Activated CD8-positive, alpha-beta memory T cell treated with anti-CD3 and anti-CD28 coated beads, Interleukin-2, amount 50 U/mL, for 48 hours (primary cell): Measurements from ENCODE around the gene FKBP2.

Experiments used
- DNase-seq: peaks from one replicate; pipeline ENCODE4 v3.0.0-alpha.2; 2020

The FKBP2 gene

GRCh38 chr11:64250415-64251015 is 9.6 kb downstream of the FKBP2 start:
- no peak for DNase-seq

DNA sequence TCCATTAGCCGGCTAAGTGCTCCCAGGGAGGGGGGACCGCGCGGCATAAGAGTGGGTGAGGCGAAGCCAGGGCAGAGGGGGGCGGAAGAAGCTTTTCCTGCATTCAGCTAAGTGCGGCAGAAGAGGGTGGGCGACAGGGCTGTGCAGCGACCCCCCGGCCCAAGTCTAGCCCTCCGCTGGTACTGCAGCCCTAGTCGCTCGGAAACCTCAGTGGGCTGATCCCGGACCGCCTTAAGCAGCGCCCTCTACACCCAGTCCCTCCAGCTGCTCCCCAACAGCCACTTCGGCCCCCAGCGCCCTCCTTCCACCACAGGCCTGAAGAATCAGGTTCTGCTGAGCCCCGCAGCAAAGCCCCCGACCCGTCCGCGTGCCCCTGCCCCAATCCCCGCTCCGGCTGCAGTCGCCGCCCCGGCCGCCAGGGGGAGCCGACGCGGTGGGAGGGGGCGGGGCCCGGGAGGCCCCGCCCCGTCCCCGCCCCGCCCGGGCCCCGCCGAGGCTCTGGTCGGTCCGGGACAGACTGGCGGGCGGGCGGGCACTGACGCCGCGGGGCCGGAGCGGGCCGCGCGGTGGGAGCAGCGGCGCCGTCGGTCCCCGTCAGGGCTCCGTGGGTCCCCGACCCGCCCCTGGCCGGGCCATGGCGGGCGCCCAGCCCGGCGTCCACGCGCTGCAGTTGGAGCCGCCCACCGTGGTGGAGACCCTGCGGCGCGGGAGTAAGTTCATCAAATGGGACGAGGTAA is 10.3 kb downstream of the FKBP2 start, which contains the start of gene PLCB3:
Gene PLCB3, plus strand, starts transcription at position 515 of the 737 bp plus-strand sequence. Its CDS starts 120 bp downstream, at position 635.
- DNase-seq: peak; percentile 91

DNA sequence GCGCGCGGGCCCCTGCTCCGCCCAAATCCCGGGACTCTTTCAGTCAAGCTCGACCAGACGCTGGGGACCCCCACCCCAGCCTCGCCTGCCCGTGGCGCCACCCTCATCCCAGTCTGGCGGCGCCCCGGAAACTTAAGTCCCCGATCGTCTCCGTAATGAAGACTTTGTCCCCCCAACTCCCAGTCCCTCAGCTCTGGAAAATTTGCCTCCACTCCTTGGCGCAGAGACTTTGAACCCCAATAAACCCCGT is 10.8 kb downstream of the FKBP2 start:
- no peak for DNase-seq

GRCh38 chr11:64252003-64252872 is 11.3 kb downstream of the FKBP2 start:
- DNase-seq: no peak

DNA sequence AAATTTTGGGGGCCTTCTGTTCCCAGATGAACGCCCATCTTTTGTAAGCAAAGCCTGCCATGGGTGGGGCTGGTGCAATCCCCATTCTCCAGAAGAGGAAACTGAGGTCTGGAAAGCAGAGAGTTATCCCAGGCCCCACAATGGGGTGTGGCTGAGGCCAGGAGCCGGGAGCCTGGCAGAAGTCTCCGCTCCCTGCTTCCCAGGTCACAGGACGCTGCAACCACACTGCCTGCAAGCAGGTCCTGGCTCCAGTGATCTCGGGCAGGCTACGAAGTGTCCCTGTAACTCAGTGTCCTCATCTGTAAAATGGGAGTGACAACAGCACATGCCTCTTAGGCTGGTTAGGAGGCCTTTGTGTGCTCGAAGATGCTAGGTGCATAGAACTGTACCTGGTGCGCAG is 12.1 kb downstream of the FKBP2 start:
- no peak for DNase-seq

GRCh38 chr11:64253481-64253880 is 12.6 kb downstream of the FKBP2 start:
- DNase-seq: no peak

- DNase-seq: no peak
Measured at GRCh38 chr11:64254326-64254725, 13.4 kb downstream of the FKBP2 start.

DNA sequence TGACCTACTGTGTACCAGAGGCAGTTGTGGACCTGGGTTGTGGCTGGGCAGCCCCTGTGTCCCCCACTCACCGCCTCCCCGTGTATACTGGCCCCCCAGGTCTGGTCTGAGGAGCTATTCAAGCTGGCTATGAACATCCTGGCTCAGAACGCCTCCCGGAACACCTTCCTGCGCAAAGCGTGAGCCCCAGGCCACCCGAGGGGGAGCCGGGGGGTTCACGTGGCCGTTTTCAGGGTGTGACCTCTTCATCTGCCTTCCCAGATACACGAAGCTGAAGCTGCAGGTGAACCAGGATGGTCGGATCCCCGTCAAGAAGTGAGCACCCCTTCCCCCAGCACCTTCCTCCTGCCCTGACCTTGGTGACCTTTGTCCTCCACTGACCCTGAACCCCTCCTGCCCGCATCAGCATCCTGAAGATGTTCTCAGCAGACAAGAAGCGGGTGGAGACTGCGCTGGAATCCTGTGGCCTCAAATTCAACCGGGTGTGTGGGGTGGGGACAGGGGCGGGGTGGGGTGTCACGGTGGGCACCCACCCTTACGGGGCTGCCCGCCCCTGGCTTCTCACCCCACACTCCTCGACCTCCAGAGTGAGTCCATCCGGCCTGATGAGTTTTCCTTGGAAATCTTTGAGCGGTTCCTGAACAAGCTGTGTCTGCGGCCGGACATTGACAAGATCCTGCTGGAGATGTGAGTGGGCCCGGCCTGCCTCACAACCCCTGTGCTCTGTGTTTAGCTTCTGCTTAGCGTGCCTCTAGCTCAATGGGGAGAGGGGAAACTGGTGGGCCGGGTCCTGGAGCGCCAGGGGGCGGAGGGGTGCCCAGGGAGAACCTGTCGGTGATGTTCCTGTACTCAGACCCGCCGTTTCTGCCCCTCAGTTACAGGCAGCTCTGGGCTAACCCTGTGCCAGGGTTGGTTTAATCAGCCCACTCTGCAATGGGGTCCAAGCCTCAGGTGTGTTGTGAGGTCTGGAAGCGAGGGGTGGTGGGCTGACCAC is 14.5 kb downstream of the FKBP2 start:
- DNase-seq: no peak

- DNase-seq: no peak
Measured at GRCh38 chr11:64256300-64256699, 15.4 kb downstream of the FKBP2 start.

DNA sequence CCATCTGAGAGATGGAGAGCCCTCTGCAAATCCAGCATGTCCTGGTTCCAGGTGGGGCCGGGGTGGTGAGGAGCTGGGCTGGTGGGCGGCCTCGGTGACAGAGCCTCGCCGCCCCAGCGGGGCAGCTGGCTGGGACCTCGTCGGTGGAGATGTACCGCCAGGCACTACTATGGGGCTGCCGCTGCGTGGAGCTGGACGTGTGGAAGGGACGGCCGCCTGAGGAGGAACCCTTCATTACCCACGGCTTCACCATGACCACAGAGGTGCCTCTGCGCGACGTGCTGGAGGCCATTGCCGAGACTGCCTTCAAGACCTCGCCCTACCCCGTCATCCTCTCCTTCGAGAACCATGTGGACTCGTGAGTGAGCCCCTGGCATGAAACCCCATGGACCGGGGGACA is 17.5 kb downstream of the FKBP2 start:
- no peak for DNase-seq

GRCh38 chr11:64258946-64259532 is 18.1 kb downstream of the FKBP2 start:
- no peak for DNase-seq

- DNase-seq: no peak
Measured at GRCh38 chr11:64259533-64260067, 18.7 kb downstream of the FKBP2 start.

DNA sequence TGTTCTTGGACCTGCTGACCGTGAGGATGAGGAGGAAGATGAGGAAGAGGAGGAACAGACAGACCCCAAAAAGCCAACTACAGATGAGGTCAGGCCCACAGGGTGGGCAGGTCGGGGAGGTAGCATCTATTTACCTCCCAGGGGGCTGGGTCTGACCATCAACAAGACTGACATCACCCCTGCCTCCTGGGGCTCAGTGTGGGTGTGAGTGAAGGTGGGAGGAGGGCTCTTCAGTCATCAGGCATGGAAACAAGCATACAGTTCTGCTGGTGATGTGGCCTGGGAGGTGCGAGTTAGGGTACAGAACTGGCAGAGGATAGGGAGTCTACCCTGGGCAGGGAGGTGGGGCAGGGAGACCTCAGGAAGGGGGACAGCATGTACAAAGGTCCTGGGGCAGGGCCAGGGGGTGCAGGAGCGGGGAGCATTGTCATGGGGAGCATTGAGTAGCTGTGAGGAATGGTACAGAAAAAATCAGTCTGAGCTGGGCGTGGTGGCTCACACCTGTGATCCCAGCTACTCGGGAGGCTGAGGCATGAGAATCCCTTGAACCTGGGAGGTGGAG is 19.3 kb downstream of the FKBP2 start:
- DNase-seq: no peak

- DNase-seq: no peak
Measured at GRCh38 chr11:64261556-64262080, 20.7 kb downstream of the FKBP2 start.

DNA sequence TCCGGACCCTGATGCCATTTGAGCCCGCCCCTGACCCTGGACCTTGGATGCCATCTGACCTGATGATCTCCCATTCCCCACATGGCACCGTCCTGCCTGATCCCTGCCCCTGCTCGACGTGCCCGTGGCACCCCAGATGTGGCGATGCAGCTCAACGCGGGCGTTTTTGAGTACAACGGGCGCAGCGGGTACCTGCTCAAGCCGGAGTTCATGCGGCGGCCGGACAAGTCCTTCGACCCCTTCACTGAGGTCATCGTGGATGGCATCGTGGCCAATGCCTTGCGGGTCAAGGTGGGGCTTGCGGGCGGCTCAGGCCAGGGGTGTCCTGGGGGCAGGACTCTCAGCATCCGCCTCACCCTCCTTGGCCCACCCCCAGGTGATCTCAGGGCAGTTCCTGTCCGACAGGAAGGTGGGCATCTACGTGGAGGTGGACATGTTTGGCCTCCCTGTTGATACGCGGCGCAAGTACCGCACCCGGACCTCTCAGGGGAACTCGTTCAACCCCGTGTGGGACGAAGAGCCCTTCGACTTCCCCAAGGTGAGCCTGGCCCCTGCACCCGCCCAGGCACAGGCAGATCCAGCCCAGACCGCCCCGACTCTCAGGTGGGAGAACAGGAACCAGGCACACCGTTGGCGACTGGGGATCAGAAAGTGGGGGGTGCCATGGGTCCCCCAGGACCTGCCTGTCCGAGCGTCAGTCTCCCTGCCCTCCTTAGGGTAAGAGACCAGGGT is 21.5 kb downstream of the FKBP2 start:
- DNase-seq: no peak

DNA sequence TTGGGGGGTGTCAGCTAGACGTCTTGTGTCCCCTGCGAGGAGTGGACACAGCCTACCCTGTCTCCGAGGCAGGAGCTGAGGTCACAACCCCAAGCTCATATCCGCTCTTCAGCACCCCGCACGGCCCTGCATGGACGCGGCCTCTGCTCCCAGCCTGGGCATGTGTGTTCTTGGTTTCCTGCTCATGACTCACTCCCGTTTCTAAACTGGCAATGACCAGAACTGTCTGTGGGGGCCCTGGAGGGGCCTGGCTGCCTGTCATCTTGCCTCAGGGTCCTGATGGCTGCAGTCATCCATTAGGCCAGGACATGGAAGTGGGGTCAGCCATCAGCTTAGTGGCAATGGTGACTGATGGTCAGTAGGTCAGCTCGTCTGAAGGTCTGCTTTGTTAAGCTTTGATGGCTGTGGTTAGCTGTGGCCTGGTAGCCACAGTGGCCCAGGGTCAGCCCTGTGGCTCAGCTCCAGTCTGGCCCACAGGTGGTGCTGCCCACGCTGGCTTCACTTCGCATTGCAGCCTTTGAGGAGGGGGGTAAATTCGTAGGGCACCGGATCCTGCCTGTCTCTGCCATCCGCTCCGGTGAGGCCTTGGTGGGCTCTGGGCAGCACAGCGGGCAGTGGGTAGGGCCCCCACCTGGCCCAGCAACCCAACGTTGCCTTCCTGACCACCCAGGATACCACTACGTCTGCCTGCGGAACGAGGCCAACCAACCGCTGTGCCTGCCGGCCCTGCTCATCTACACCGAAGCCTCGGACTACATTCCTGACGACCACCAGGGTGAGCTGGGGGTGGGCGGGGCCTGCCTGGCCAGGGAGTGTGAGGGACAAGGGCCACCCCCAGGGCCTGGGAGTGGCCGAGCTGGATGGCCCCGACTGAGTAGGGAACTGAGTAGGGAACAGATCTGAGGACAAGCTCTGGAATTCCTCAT is 22.4 kb downstream of the FKBP2 start:
- no peak for DNase-seq

DNA sequence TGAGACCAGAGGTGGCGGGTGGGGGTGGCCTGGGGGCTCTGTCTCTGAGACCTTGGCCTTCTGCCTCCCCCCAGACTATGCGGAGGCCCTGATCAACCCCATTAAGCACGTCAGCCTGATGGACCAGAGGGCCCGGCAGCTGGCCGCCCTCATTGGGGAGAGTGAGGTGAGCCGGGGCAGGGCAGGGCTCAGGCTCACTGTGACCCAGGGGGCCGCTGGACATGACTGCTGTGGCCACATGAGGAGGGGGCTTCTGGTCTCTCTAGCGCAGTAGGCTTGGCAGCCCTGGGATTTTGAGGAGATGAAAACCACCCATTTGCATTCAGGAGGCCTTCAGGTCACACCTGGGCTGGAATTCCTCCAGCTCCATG is 23.0 kb downstream of the FKBP2 start:
- DNase-seq: no peak

GRCh38 chr11:64264371-64264852 is 23.5 kb downstream of the FKBP2 start:
- no peak for DNase-seq
